CD14-positive monocyte (primary cell): Measurements from ENCODE around the gene PSMB8. TPM values are rescaled to one million over a fixed set of nuclear protein-coding genes. Genes with fewer than 3 reads are reported as not detected.

ENCODE experiments used
- DNase-seq, 3 donors: peaks; one replicate each; pipeline ENCODE4 v3.0.0-alpha.2; 2011 to 2022
- H2AFZ ChIP-seq: 2 replicates; pipeline ENCODE4 v1.6.0; 2012; ENCODE audit warnings: mild to moderate bottlenecking, low read depth, low read length, inconsistent platforms; ENCODE audit not compliant: insufficient read depth, poor library complexity, severe bottlenecking
- H3K27ac ChIP-seq, 2 donors: 1 replicate in 1 of 2; 2 replicates in 1 of 2; pipeline ENCODE4 v1.5.1; 2012 to 2013; ENCODE audit warnings: low read length in 2 of 2, control low read depth in 1 of 2, inconsistent platforms in 1 of 2, low read depth in 1 of 2, mild to moderate bottlenecking in 1 of 2
- H3K27me3 ChIP-seq, 2 donors: one replicate each; pipeline versions ENCODE4 v1.6.0 to v1.6.1; 2011 to 2013; ENCODE audit warnings: low read length in 2 of 2; ENCODE audit not compliant: control insufficient read depth in 2 of 2, insufficient read depth in 2 of 2
- H3K36me3 ChIP-seq, 2 donors: replicated peaks in 1 of 2; 1 replicate in 1 of 2; 2 replicates in 1 of 2; pipeline versions ENCODE4 v1.5.1 to v1.6.1; 2012 to 2013; ENCODE audit warnings: low read length in 2 of 2, control low read depth in 1 of 2, inconsistent platforms in 1 of 2, mild to moderate bottlenecking in 1 of 2; ENCODE audit not compliant: insufficient read depth in 2 of 2, control insufficient read depth in 1 of 2
- H3K4me1 ChIP-seq, 2 donors: 1 replicate in 1 of 2; 2 replicates in 1 of 2; pipeline versions ENCODE4 v1.5.1 to v1.6.1; 2012 to 2013; ENCODE audit warnings: low read length in 2 of 2, control low read depth in 1 of 2, inconsistent platforms in 1 of 2, mild to moderate bottlenecking in 1 of 2, moderate library complexity in 1 of 2; ENCODE audit not compliant: insufficient read depth in 2 of 2, control insufficient read depth in 1 of 2
- H3K4me2 ChIP-seq: replicated peaks from 2 replicates; pipeline ENCODE3; 2012; ENCODE audit warnings: low read length, moderate library complexity, mild to moderate bottlenecking; ENCODE audit not compliant: poor library complexity, severe bottlenecking; ENCODE audit errors: extremely low read depth
- H3K4me3 ChIP-seq, 3 experiments: fragments of 200-600 bp in 1 of 3; sonication (generic) in 1 of 3; replicated peaks in 1 of 3; 1 replicate in 2 of 3; 2 replicates in 1 of 3; pipeline ENCODE4 v1.5.1; 2011 to 2013; ENCODE audit warnings: low read length in 3 of 3, mild to moderate bottlenecking in 3 of 3, control low read depth in 2 of 3, low read depth in 2 of 3, inconsistent platforms in 1 of 3, moderate library complexity in 1 of 3
- H3K79me2 ChIP-seq: 2 replicates; pipeline ENCODE4 v1.6.0; 2012; ENCODE audit warnings: mild to moderate bottlenecking, control low read depth, inconsistent platforms, low read length, moderate library complexity; ENCODE audit not compliant: insufficient read depth
- H3K9ac ChIP-seq: 2 replicates; pipeline ENCODE4 v1.6.0; 2017; ENCODE audit warnings: low read length, mild to moderate bottlenecking; ENCODE audit not compliant: insufficient read depth, poor library complexity, severe bottlenecking
- H3K9me3 ChIP-seq, 2 donors: replicated peaks in 1 of 2; 1 replicate in 1 of 2; 2 replicates in 1 of 2; pipeline versions ENCODE4 v1.5.1 to v1.6.1; 2012 to 2013; ENCODE audit warnings: low read length in 2 of 2, control low read depth in 1 of 2; ENCODE audit not compliant: control insufficient read depth in 1 of 2, insufficient read depth in 1 of 2
- H4K20me1 ChIP-seq: 2 replicates; pipeline ENCODE4 v1.6.0; 2012; ENCODE audit warnings: mild to moderate bottlenecking, low read length, control low read depth, moderate library complexity; ENCODE audit not compliant: insufficient read depth
- H3K27ac Mint-ChIP-seq, 7 donors: one replicate each; pipeline ENCODE4 v1.8.0; 2020; ENCODE audit warnings: mild to moderate bottlenecking in 7 of 7, mixed read lengths in 7 of 7, moderate library complexity in 6 of 7, inconsistent platforms in 2 of 7
- H3K27me3 Mint-ChIP-seq, 3 donors: one replicate each; pipeline ENCODE4 v1.8.0; 2021 to 2022; ENCODE audit warnings: low read depth in 3 of 3, mild to moderate bottlenecking in 3 of 3, mixed read lengths in 3 of 3, moderate library complexity in 3 of 3, inconsistent platforms in 1 of 3
- H3K36me3 Mint-ChIP-seq, 2 donors: one replicate each; pipeline ENCODE4 v1.8.0; 2020; ENCODE audit warnings: mixed read lengths in 2 of 2, inconsistent platforms in 1 of 2, mild to moderate bottlenecking in 1 of 2
- H3K4me1 Mint-ChIP-seq: one replicate; pipeline ENCODE4 v1.8.0; 2020; ENCODE audit warnings: mild to moderate bottlenecking, mixed read lengths
- H3K4me3 Mint-ChIP-seq, 2 donors: one replicate each; pipeline ENCODE4 v1.8.0; 2020; ENCODE audit warnings: mild to moderate bottlenecking in 2 of 2, mixed read lengths in 2 of 2, moderate library complexity in 1 of 2
- H3K9me3 Mint-ChIP-seq, 7 donors: one replicate each; pipeline ENCODE4 v1.8.0; 2020 to 2022; ENCODE audit warnings: mixed read lengths in 7 of 7, mild to moderate bottlenecking in 6 of 7, moderate library complexity in 6 of 7, inconsistent platforms in 2 of 7
- CTCF ChIP-seq: fragments of 200-600 bp; IDR thresholded peaks from one replicate; pipeline ENCODE4 v1.8.0; 2022; ENCODE audit warnings: antibody characterized with exemption, mild to moderate bottlenecking
- WGBS: methylation state at CpG from one replicate; pipeline ENCODE4 v1.1.5; 2013; ENCODE audit warnings: missing lambda C conversion rate; ENCODE audit not compliant: insufficient coverage; 5-methylcytosine and 5-hydroxymethylcytosine counted together
- intact Hi-C, 2 donors: fragments of 100-400 bp; cut with micrococcal nuclease; formaldehyde crosslinking; loops; one replicate each; pipeline versions ENCODE4 v1.15.0 to v1.15.1; 2023
- polyA plus RNA-seq, 3 donors: library from polyadenylated mRNA; depleted of rRNA in 1 of 3; unstranded in 2 of 3; stranded (reverse) in 1 of 3; fragments of 300-500 nt in 2 of 3; fragments of >200 nt in 1 of 3; fragmentation: Illumina TruSeq in 2 of 3; gene quantifications; 1 replicate in 2 of 3; 2 replicates in 1 of 3; pipeline ENCODE4 v1.2.3, GENCODE V29; 2012 to 2021

Gene PSMB8
- polyA plus RNA-seq, 3 donors = 164 to 534 (median 487) TPM

DNA sequence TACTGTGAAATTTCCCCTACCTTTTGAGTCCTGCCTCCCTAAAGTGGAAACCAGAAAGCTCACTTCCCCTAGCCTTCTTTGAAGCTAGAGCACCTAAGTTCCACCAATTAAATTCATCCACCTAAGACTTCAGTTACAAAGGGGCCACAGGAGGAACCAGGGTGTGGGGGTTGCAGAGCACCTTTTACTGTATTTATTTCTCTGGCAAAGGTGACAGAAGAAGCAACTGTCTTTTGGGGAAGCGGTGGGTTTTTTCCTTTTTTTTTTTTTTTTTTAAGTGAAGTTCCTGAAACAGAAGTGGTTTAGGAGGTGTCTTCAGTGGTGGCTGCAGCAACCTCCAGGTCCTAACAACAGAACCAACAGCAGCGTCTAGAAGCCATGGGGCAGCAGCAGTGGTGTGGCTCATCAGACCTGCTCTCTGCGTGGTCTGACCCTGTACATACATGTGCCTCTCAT lies 23.2 kb upstream of the PSMB8 start:
- Mint-ChIP-seq H3K4me1 (peaks cover 20% of the 10 kb centered on the region), H3K36me3 (peaks cover 3 to 11% of the 10 kb centered on the region in 2 donors), H3K4me3 (peak overlapping the region in 1 of 2 donors; percentile 42), H3K27me3 (peaks cover 9 to 16% (median 10%) of the 10 kb centered on the region in 3 donors), H3K27ac (peak overlapping the region in 4 of 7 donors; percentile 16 to 76 (median 58)), H3K9me3 (peaks cover 0 to 2% (median 0%) of the 10 kb centered on the region in 7 donors)
- no peaks in the 10 kb centered on the region for H3K9me3 ChIP-seq
- H3K27me3 ChIP-seq = peaks cover 2 to 4% of the 10 kb centered on the region in 2 donors
- H3K4me1 ChIP-seq = peaks cover 14 to 16% of the 10 kb centered on the region in 2 donors
- WGBS = 0% methylated on average over 1 of the region's 3 CpGs
- H4K20me1 ChIP-seq = no peaks in the 10 kb centered on the region
- peaks cover 0 to 6% of the 10 kb centered on the region in 2 donors for H3K36me3 ChIP-seq
- peak in 2 of 3 donors; percentile 35 to 43 for DNase-seq
- no peak overlapping the region for H3K9ac ChIP-seq
- no peak for TF ChIP-seq CTCF
- H3K27ac ChIP-seq = peak overlapping the region in 1 of 2 donors; percentile 12
- intact Hi-C loops = loop anchor here (5.0 to 10.0 kb wide), 3 partner anchors 130 to 462 kb away; partner anchors contain the start of gene BTNL2 (in 1 of the 2)
- no peaks in the 10 kb centered on the region for H3K79me2 ChIP-seq
- no peak overlapping the region for H3K4me3 ChIP-seq
- H2AFZ ChIP-seq = peak overlapping the region; percentile 27
- peak overlapping the region; percentile 43 for H3K4me2 ChIP-seq

DNA sequence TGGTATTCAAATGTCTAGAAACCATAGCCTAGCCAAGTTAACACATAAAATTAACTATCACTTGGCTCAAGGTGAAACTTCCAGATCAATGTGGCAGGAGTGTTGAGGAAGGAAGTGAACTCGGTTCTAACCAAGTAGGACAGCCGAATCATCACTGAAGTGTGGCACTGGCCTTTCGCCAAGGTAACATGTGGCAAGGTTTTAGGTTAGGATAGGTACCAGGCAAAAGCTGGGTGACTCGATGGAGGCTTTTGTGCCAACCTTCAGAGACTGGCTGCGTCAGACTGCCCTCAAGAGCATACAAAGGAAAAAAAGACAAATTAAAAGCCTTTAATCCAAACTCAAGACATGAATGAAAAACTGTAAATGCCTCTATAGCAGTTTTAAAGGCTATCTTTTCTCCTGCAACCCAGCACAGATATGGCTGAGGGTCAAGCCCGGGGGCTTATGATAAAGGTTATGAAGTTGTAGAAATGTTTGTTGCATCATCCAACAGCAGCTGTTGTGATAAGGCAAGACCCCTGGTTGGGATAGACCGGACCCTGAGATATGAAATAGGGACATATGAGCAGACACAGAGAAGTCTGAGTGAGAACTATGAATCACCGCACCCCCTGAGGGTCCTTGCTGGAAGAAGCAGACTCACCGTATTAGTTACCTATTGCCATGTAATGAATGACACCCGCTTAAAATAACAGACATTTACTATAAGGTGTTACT lies 22.0 kb upstream of the PSMB8 start:
- intact Hi-C loops = loop anchor here (5.0 to 10.0 kb wide), 3 partner anchors 129 to 461 kb away; partner anchors contain the start of gene BTNL2 (in 1 of the 2)
- H2AFZ ChIP-seq = no peak overlapping the region
- H3K79me2 ChIP-seq = no peaks in the 10 kb centered on the region
- Mint-ChIP-seq H3K9me3 (no peaks in the 10 kb centered on the region), H3K4me1 (peaks cover 21% of the 10 kb centered on the region), H3K27ac (no peak overlapping the region), H3K27me3 (peaks cover 3 to 15% (median 9%) of the 10 kb centered on the region in 3 donors), H3K4me3 (no peak overlapping the region), H3K36me3 (peaks cover 15 to 19% of the 10 kb centered on the region in 2 donors)
- peaks cover 4 to 18% of the 10 kb centered on the region in 2 donors for H3K36me3 ChIP-seq
- no peak overlapping the region for H3K9ac ChIP-seq
- H3K4me2 ChIP-seq = no peak overlapping the region
- H3K4me1 ChIP-seq = peaks cover 14 to 16% of the 10 kb centered on the region in 2 donors
- H3K27ac ChIP-seq = no peak overlapping the region
- H3K9me3 ChIP-seq = no peaks in the 10 kb centered on the region
- H3K27me3 ChIP-seq = peaks cover under 1 to 2% of the 10 kb centered on the region in 2 donors
- no peak for DNase-seq
- no peak overlapping the region for H3K4me3 ChIP-seq
- no peak for TF ChIP-seq CTCF
- WGBS = 80% methylated on average over 2 of the region's 10 CpGs
- H4K20me1 ChIP-seq = no peaks in the 10 kb centered on the region
